Measurements from ENCODE around the gene KLF1.
"Not testable (repeated sequence)": the region's sequence is repeated elsewhere in the genome, so short reads cannot be mapped to it uniquely, and the experiment has no call there.

KLF1 gene

DNA sequence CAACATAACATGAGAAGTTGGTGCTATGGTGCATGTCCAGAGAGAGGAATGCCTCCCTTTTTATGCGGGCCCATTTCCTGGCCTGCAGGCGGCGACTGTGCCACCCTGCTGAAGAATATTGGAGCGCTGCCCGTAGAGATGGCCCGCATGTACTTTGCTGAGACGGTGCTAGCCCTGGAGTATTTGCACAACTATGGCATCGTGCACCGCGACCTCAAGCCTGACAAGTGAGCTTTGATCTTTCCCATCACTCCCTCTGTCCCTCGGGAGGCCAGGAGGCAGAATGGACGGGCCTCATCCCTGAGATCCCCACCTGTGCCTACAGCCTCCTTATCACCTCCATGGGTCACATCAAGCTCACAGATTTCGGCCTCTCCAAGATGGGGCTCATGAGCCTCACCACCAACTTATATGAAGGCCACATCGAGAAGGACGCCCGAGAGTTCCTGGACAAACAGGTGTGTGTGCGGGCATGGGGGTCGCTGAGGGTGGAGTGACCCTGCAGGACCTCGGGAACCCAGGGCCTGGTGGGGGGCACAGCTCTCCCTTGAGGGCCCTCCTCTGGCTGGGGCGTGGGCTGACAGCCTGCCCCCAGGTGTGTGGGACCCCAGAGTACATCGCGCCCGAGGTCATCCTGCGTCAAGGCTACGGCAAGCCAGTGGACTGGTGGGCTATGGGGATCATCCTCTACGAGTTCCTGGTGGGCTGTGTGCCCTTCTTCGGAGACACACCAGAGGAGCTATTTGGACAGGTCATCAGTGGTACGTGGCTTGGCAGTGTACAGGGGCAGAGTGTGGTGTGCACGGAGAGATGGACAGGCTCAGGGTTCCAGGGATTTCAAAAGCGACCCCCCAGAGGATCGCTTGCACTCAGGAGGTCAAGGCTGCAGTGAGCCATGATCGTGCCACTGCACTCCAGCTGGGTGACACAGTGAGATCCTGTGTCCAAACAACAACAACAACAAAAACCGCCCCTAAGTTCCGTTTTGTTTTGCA is 22.0 kb downstream of the KLF1 start:
- Histone ChIP-seq H3K27me3 (ENCODE audit: control insufficient read depth, insufficient read depth, low read length) (peaks cover 13% of the 10 kb centered on the region), H3K4me1 (ENCODE audit: control insufficient read depth, insufficient read depth, low read length) (peaks cover 24% of the 10 kb centered on the region), H3K36me3 (ENCODE audit: control insufficient read depth, insufficient read depth, low read length) (no peaks in the 10 kb centered on the region), H3K9me3 (ENCODE audit: control insufficient read depth, insufficient read depth, low read depth, low read length) (no peaks in the 10 kb centered on the region), H3K27ac (ENCODE audit: low read depth, low read length) (no peak overlapping the region), H3K4me3 (ENCODE audit: low read depth, low read length) (no peak overlapping the region; the same call in 1 of the 2 replicates), H3K9ac (ENCODE audit: low read length) (no peak overlapping the region)

DNA sequence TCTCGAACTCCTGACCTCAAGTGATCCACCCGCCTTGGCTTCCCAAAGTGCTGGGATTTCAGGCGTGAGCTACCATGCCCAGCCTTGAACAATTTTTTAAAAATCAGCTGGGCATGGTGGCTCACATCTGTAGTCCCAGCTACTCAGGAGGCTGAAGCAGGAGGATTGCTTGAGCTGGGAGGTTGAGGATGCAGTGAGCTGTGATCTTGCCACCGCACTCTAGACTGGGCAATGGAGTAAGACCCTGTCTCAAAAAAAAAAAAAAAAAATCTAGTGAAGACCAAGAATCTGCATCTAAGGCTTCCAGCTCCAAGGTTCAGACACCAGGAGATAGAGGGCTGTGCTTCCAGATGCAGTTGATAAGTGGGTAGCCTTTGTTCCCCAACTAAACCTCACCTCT is 22.9 kb downstream of the KLF1 start:
- H3K27ac ChIP-seq (ENCODE audit: low read depth, low read length): no peak overlapping the region
- no peaks in the 10 kb centered on the region for H3K36me3 ChIP-seq (ENCODE audit: control insufficient read depth, insufficient read depth, low read length)
- peaks cover 13% of the 10 kb centered on the region for H3K27me3 ChIP-seq (ENCODE audit: control insufficient read depth, insufficient read depth, low read length)
- H3K4me3 ChIP-seq (ENCODE audit: low read depth, low read length): no peak overlapping the region
- no peaks in the 10 kb centered on the region for H3K9me3 ChIP-seq (ENCODE audit: control insufficient read depth, insufficient read depth, low read depth, low read length)
- H3K9ac ChIP-seq (ENCODE audit: low read length): no peak overlapping the region
- H3K4me1 ChIP-seq (ENCODE audit: control insufficient read depth, insufficient read depth, low read length): peaks cover 24% of the 10 kb centered on the region

- Histone ChIP-seq H3K9me3 (ENCODE audit: control insufficient read depth, insufficient read depth, low read depth, low read length) (no peaks in the 10 kb centered on the region), H3K36me3 (ENCODE audit: control insufficient read depth, insufficient read depth, low read length) (peaks cover 5% of the 10 kb centered on the region; the same call in 1 of the 2 replicates), H3K4me1 (ENCODE audit: control insufficient read depth, insufficient read depth, low read length) (no peaks in the 10 kb centered on the region), H3K9ac (ENCODE audit: low read length) (no peak overlapping the region), H3K27ac (ENCODE audit: low read depth, low read length) (no peak overlapping the region), H3K27me3 (ENCODE audit: control insufficient read depth, insufficient read depth, low read length) (peaks cover 9% of the 10 kb centered on the region), H3K4me3 (ENCODE audit: low read depth, low read length) (no peak overlapping the region)
These were observed 27.5 kb downstream of the KLF1 start for GRCh38 chr19:12859546-12859945.

DNA sequence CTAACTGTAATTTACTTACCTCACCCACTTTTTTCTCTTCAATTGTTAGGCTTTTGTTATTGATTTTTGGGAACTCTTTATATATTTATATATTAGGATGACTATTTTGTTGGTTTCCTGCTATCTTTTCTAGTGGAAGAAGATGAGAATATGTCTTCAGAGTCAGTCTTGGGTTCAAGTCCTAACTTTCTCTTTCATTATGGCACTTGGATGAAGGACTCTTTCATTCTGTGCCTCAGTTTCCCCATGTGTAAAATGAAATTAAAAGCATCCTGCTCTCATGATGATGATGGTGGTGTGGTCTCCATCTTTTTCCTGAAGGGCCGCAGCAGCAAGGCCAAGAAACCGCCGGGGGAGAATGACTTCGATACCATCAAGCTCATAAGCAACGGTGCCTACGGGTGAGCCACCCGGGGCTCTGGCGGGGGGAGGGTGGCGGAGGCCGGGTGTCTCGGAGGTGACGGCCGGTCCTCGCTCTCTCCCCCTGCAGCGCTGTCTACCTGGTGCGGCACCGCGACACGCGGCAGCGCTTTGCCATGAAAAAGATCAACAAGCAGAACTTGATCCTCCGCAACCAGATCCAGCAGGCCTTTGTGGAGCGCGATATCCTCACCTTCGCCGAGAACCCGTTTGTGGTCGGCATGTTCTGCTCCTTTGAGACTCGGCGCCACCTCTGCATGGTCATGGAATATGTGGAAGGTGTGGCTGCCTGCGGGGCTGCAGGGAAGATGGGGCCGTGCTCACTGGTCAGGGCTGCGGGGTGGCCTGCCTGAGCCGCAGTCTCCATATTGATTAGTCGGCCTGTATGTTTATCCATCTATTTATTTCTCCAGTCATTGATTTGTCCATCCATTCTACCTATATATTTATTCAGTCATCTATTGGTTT is 28.7 kb downstream of the KLF1 start:
- H3K4me3 ChIP-seq (ENCODE audit: low read depth, low read length): no peak overlapping the region

GRCh38 chr19:12856653-12857052 is 30.3 kb downstream of the KLF1 start:
- Histone ChIP-seq H3K4me3 (ENCODE audit: low read depth, low read length) (no peak overlapping the region), H3K36me3 (ENCODE audit: control insufficient read depth, insufficient read depth, low read length) (peaks cover 5% of the 10 kb centered on the region; the same call in 1 of the 2 replicates), H3K9me3 (ENCODE audit: control insufficient read depth, insufficient read depth, low read depth, low read length) (no peaks in the 10 kb centered on the region), H3K9ac (ENCODE audit: low read length) (no peak overlapping the region), H3K27ac (ENCODE audit: low read depth, low read length) (no peak overlapping the region), H3K27me3 (ENCODE audit: control insufficient read depth, insufficient read depth, low read length) (no peaks in the 10 kb centered on the region), H3K4me1 (ENCODE audit: control insufficient read depth, insufficient read depth, low read length) (no peaks in the 10 kb centered on the region)

More for the DNA sequence above, 28.7 kb downstream of the KLF1 start:
- Histone ChIP-seq H3K27me3 (ENCODE audit: control insufficient read depth, insufficient read depth, low read length) (no peaks in the 10 kb centered on the region), H3K4me1 (ENCODE audit: control insufficient read depth, insufficient read depth, low read length) (no peaks in the 10 kb centered on the region), H3K36me3 (ENCODE audit: control insufficient read depth, insufficient read depth, low read length) (peaks cover 5% of the 10 kb centered on the region; the same call in 1 of the 2 replicates), H3K27ac (ENCODE audit: low read depth, low read length) (no peak overlapping the region), H3K9ac (ENCODE audit: low read length) (no peak overlapping the region), H3K9me3 (ENCODE audit: control insufficient read depth, insufficient read depth, low read depth, low read length) (no peaks in the 10 kb centered on the region)

- Histone ChIP-seq H3K27ac (ENCODE audit: low read depth, low read length) (no peak overlapping the region), H3K4me3 (ENCODE audit: low read depth, low read length) (peak overlapping the region; percentile 39), H3K9ac (ENCODE audit: low read length) (peak overlapping the region; percentile 27), H3K4me1 (ENCODE audit: control insufficient read depth, insufficient read depth, low read length) (peaks cover 3% of the 10 kb centered on the region; the same call in 1 of the 2 replicates), H3K27me3 (ENCODE audit: control insufficient read depth, insufficient read depth, low read length) (peaks cover 12% of the 10 kb centered on the region), H3K36me3 (ENCODE audit: control insufficient read depth, insufficient read depth, low read length) (no peaks in the 10 kb centered on the region; the same call in 1 of the 2 replicates), H3K9me3 (ENCODE audit: control insufficient read depth, insufficient read depth, low read depth, low read length) (no peaks in the 10 kb centered on the region)
These were observed 39.6 kb downstream of the KLF1 start for GRCh38 chr19:12847159-12848139.

- H3K4me3 ChIP-seq (ENCODE audit: low read depth, low read length); H3K9ac ChIP-seq (ENCODE audit: low read length); H3K27ac ChIP-seq (ENCODE audit: low read depth, low read length); H3K9me3 ChIP-seq (ENCODE audit: control insufficient read depth, insufficient read depth, low read depth, low read length); H3K4me1 ChIP-seq (ENCODE audit: control insufficient read depth, insufficient read depth, low read length); H3K36me3 ChIP-seq (ENCODE audit: control insufficient read depth, insufficient read depth, low read length): not testable (repeated sequence)
- H3K27me3 ChIP-seq (ENCODE audit: control insufficient read depth, insufficient read depth, low read length): peaks cover 12% of the 10 kb centered on the region
These were observed 40.4 kb downstream of the KLF1 start for GRCh38 chr19:12846613-12847012.

DNA sequence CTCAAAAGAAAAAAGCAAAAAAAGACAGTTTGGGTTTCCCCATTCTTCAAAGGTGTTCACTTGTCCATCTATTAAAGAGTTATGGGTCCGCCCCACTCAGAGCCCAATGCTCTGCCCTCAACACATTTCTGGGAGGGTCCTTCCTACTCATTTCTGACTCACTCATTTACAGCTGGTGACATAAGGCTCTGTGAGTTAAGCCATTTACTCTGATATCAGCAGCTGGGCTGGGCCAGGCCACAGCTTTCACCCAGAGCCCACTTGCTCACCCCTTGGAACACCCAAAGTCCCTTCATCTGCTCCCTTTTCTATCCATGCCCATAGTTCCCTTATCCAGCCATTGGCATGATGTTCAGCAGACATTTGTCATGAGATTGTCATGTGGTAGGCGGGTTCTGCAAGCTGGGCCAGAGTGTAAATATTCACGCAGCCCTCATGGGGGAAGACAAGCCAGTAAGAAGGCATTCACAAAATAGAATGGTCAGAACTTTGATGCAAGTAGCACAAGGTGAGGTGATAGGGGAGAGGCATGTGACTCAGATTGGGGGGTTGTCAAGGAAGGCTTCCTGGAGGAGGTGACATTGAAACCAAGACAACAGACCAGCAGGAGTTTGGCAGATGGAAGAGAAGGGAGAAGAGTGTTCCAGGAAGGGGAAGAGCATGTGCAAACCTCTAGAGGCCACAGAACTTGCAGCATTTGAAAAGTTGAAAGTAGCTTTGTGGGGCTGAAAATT is 42.8 kb downstream of the KLF1 start:
- no peak overlapping the region for H3K9ac ChIP-seq (ENCODE audit: low read length)

GRCh38 chr19:12843328-12843727 is 43.7 kb downstream of the KLF1 start:
- Histone ChIP-seq H3K9me3 (ENCODE audit: control insufficient read depth, insufficient read depth, low read depth, low read length) (no peaks in the 10 kb centered on the region), H3K9ac (ENCODE audit: low read length) (no peak overlapping the region), H3K36me3 (ENCODE audit: control insufficient read depth, insufficient read depth, low read length) (no peaks in the 10 kb centered on the region; the same call in 1 of the 2 replicates), H3K27ac (ENCODE audit: low read depth, low read length) (no peak overlapping the region), H3K27me3 (ENCODE audit: control insufficient read depth, insufficient read depth, low read length) (peaks cover 25% of the 10 kb centered on the region), H3K4me3 (ENCODE audit: low read depth, low read length) (no peak overlapping the region), H3K4me1 (ENCODE audit: control insufficient read depth, insufficient read depth, low read length) (peaks cover 19% of the 10 kb centered on the region)

More for the DNA sequence above, 42.8 kb downstream of the KLF1 start:
- Histone ChIP-seq H3K4me1 (ENCODE audit: control insufficient read depth, insufficient read depth, low read length) (peaks cover 17% of the 10 kb centered on the region), H3K9me3 (ENCODE audit: control insufficient read depth, insufficient read depth, low read depth, low read length) (no peaks in the 10 kb centered on the region), H3K27ac (ENCODE audit: low read depth, low read length) (no peak overlapping the region), H3K27me3 (ENCODE audit: control insufficient read depth, insufficient read depth, low read length) (peaks cover 21% of the 10 kb centered on the region), H3K36me3 (ENCODE audit: control insufficient read depth, insufficient read depth, low read length) (no peaks in the 10 kb centered on the region; the same call in 1 of the 2 replicates), H3K4me3 (ENCODE audit: low read depth, low read length) (no peak overlapping the region)

Measured in HUES6 (cell line).